LoVo (cell line): Measurements from ENCODE around the gene SNX33.
"Not testable (repeated sequence)": the region's sequence is repeated elsewhere in the genome, so short reads cannot be mapped to it uniquely, and the experiment has no call there.

Experiments
- DNase-seq: peaks from one replicate; pipeline ENCODE4 v3.0.0-alpha.2; 2016; ENCODE audit warnings: low spot score

SNX33 gene, protein sequence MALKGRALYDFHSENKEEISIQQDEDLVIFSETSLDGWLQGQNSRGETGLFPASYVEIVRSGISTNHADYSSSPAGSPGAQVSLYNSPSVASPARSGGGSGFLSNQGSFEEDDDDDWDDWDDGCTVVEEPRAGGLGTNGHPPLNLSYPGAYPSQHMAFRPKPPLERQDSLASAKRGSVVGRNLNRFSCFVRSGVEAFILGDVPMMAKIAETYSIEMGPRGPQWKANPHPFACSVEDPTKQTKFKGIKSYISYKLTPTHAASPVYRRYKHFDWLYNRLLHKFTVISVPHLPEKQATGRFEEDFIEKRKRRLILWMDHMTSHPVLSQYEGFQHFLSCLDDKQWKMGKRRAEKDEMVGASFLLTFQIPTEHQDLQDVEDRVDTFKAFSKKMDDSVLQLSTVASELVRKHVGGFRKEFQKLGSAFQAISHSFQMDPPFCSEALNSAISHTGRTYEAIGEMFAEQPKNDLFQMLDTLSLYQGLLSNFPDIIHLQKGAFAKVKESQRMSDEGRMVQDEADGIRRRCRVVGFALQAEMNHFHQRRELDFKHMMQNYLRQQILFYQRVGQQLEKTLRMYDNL

DNA sequence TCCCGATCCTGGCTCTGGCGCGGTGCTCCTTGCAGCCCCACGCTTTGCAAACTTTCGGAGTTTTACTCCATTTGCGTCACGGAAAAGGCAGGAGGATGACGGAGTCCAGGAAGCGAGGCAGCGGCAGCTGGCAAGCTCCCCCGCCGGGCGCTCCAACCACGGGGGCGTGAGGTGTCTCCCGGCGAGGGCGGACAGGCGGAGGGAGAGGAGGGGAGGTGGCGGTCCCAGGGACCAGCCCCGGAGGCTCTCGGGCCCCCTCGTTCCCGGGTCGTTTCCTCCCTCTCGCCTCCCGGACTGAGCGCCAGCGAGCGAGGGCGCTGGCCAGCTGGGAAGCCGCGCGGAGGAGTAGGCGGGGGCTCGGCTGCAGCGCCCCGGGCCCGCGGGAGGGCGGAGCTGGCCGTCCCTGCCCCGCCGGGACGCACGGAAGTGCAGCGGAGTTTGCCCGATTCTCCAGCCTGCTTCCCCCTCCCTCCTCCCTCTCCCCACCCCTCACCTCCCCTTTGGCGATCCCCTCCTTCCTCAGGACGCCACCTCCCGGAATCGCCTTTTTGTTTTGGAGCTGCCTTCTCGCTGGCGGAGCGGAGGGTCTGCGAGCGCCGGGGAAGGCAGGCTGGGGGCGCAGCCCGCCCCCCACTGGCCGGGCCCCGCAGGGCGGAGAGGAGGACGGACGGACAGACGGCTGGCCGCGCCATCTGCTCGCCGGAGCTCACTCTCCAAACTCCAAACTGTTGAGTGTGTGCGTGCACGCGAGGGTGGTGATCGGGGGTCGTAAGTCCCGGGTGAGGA is at the start of gene SNX33:
Gene SNX33, plus strand, starts transcription at position 543 of the 786 bp plus-strand sequence. CDS start 1,191 bp downstream, outside the sequence.
- DNase-seq, result peak; percentile 83

DNA sequence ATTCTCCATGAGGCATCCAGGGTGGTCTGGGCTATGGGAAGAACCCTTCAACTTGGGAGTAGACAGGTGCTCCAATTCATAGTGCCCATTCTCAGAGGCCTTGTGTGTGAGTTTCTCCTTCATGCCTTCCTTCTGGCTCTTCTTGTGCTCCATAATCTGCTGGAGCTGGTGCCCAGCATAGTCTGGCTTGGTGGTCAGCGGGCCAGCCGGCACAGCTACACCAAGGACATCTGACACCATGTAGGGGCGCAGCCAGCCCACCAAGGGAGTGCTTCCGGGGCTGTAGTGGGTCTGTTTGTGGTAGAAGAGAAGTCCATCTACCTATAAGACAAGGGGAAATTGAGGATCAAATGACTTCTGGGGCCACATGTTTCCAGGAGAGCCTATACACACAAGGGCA is 49.4 kb upstream of the SNX33 start:
- no peak for DNase-seq

DNA sequence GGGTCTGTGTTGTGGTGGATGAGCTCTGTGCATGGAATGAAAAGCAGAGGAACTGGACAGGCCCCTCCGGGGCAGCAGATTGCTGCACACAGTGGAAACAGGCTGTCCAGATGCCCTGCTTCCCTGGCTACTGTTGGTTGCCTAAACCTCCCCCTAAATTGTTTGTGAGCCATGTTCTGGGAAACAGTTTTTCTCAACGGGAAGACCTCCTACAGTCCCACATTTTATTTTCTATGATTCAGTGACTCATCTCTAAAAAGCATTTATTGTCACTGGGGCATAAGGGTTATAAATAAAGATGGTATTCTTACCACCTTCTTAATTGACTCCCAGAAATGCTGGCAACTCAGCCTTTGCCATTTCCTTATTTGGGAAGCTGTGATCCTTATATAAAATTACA is 48.3 kb upstream of the SNX33 start:
- DNase-seq, result no peak

DNA sequence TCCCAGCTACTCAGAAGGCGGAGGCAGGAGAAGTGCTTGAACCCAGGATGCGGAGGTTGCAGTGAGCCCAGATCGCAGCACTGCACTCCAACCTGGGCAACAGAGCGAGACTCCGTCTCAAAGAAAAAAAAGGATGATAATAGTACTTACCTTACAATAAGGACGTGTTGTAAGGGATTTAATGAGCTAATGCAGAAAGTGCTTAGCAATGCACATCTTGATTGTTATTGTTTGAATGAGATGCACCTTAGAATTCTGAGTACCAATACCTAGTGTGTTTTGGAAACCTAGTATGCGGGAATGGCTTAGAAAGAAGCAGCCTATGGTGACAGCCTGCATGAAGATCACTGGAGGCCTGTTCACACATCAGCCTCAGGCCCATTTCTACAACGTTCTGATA is 41.7 kb upstream of the SNX33 start:
- no peak for DNase-seq

DNA sequence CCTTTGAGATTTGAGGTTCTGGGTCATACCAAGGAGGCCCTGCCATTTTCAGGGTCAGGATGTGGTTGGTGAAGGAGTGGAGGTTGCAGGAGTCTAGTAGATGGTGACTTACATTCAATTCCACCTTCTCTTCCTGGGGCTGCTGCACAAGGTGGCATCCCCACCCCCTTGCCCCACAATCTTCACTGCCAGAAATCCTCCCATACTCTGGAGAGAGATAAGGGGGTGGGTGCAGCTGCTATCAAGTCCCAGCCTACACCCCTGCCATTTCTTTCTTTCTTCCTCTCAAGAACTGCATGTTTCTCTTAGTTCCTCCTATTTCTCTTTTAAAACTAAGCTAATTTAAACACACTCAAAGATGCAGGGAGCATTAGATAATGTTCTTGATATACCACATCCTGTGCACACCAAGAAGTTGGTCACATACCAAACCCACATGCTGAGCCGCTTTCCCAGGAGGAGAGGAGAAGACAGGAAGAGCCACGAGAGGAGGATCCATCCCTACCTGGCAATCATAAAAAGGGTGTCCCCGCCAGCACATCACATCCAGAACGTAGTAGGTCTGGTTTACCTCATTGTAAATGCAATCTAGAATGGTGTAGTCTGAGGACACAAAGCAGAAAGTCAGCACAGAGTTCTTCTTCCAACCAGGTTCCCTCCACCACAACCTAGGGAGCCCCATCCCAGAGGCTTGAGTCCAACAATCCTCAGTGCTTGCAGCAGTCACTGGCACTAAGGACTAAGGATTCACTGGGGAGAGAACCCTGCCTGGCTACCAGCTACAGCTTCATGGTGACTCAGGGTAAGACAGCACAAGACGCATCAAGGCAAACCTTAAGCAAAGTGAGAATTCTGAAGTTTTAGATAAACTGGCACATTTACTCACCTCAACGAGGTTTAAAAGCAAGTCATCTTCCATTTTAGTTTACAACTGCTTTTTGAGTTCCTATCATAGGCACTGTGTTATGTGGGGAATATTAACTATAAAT is 40.7 kb upstream of the SNX33 start:
- no peak for DNase-seq

DNA sequence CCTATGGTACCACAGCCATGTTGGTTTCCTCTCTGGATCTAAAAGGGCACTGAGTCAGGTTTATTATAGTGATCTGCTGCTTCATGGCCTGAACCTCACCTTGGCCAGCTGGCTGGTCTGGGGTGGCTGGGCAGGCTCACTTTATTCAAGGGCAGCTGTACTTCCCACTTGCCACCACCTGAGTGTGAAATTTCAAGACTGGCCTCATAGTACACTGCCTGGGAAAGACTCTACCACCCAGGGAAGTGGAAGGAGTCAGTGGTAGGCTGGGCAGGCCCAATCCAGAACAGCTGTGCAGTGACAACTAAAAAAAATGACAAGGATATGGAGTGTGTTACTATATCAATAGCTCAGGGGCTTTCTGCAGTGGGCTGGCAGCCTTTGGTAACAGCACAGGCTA is 30.9 kb upstream of the SNX33 start:
- DNase-seq, result no peak

DNA sequence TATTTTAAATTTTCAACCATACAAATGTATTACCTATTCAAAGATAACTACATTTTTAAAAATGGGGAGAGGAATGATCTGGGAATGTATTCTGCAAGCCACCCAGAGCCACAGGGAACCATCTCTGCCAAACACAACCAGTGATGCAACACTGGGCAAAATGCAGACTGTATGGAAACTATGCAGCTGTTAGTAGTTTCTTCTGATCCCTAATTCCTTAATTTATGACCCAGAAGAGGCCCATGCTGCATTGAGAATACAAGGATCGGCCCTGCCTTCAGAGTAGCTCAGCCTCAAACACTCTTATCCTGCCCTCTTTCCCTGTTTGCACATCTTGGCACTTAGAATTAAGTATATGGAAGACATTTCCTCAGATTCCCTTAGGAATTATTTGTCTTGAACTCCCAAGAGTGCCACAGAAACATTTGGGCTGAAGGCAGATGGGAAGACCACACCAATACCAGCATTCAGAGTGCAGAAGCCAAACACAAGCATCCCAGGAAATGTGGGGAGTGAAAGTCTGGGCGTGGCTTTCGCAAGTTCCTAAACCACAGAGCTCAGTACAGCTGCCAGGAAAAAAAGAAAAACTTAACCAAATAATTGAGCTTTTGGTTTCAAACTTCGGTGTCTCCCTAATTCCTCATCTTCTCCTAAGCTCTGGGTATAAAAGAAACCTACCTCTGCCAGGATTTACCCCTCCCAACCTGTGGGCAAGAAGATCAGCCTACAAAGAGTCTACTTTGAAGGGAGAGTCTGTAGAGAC is 27.5 kb upstream of the SNX33 start:
- no peak for DNase-seq

DNA sequence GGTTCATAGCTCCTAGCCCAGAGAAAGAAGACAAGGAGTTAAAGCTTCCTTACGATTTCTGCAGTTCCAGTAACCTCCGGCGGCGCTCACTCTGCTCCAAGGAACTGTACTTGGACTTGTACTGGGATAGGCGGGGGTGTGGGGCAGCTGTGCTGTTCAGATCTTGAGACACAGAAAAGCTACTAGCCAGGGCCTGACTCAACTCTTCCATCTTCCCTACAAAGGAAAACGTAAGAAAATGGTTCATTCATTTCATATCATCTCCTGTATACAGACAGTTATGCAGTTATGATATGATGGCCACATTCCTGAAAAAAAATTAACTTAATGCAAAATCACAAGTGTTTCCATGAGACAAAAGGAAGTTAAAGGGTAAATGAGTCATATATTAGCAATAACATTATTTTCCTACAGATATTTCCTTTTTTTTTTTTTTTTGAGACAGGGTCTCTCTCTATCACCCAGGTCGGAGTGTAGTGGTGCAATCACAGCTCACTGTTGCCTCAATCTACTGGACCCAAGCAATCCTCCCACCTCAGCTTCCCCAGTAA is 26.8 kb upstream of the SNX33 start:
- DNase-seq, result no peak

DNA sequence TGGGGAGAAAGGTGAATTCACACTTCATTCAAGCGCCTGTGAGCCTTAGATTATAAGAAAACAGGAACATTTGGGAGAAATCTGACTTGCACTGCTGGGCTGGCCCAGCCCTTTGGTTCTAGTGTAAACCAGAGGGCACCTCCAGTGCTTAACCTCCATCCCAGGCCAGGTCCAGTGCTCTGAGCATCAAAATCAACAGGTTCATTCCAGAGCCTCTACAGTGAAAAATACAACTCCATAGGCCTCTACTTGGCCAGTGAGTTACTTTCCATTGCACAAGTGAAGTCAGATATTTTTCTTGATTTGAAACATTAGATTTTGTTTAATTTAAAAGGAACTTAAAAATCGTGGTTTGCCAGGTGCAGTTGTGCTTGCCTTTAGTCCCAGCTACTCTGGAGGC is 25.2 kb upstream of the SNX33 start:
- DNase-seq, result no peak

DNA sequence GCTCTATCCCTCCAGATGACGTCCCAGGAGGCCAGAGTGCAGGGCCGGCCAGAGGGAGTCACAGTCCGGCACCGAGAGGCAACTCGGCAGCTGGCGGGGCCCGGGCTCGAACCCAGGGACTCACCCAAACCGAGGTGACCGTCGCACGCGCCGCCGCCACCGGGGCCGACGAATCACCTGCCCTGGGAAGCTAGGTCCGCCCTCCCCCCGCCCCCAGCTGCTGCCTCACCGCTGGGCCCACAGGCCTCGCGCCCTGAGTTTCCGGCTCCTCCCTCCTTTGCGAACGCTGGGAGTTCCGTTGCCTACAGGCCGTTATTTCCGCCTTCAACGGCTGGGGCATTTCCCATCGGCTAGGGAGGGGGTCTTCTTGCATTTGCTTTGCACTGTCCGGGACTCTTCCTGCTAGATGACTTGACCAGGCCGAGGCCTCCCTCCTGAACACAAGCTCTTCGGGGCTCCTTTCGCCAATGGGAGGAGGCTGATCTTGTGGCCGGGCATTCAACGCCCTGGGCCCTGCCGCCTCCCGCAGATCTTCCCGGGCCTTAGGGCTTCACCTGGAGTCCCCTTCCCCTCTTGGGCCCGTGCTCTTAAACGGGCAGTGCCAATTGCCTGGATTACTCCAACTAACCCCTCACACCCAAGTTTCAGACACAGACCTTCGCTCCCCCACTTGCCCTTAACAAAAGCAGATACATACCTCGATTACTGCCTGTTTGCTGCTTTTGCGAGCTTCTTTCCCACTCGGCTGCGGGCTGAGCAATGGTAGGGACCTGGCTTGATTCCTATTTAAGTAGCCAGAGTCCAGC is 22.0 kb upstream of the SNX33 start, which contains the start of gene SNUPN:
Gene SNUPN, minus strand, starts transcription at position 184 of the 806 bp plus-strand sequence. CDS start 4,674 bp downstream, outside the sequence.
- peak; percentile 94 for DNase-seq

DNA sequence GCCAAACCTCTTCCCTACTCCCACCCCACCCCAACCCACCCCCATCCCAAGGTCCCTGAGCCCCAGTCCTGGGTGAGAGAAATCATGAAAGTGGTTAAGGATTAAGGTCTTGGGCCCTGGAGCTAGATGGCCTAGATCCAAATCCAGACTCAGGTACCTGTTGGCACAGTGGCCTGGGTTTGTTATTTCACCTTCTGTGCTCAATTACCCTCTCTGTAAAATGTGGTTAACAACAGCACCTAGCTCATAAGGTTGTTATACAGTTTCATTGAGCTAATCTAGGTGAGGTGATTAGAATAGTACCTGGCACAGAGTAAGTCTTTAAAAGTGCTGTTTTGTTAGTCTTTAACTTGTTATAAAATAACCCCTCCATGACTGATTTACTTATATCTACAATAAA is 15.8 kb upstream of the SNX33 start:
- DNase-seq, result no peak

DNA sequence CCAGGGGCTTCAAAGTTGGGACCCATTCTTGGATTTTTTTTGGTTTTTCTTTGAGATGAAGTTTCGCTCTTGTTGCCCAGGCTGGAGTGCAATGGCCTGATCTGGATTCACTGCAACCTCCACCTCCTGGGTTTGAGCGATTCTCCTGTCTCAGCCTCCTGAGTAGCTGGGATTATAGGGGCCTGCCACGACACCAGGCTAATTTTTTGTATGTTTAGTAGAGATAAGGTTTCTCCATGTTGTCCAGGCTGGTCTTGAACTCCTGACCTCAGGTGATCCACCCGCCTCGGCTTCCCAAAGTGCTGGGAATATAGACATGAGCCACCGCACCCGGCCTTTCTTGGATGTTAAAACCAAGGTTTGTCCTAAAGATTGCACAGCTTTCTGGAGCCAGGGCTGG is 13.8 kb upstream of the SNX33 start:
- not testable (repeated sequence) for DNase-seq

DNA sequence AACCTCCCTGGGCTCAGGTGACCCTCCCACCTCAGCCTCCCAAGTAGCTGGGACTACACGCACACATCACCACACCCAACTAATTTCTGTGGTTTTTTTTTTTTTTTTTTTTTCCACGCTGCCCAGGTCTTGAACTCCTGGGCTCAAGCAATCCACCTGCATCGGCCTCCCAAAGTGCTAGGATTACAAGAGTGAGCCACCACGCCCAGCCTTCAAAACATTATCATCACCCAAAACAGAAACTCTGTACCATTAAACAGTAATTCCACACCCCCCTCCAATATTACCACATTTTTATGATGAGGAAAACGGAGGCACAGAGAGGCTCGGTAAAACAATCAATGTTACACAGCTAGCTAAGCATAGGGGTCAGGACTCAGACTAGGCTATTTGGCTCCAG is 11.7 kb upstream of the SNX33 start:
- no peak for DNase-seq

DNA sequence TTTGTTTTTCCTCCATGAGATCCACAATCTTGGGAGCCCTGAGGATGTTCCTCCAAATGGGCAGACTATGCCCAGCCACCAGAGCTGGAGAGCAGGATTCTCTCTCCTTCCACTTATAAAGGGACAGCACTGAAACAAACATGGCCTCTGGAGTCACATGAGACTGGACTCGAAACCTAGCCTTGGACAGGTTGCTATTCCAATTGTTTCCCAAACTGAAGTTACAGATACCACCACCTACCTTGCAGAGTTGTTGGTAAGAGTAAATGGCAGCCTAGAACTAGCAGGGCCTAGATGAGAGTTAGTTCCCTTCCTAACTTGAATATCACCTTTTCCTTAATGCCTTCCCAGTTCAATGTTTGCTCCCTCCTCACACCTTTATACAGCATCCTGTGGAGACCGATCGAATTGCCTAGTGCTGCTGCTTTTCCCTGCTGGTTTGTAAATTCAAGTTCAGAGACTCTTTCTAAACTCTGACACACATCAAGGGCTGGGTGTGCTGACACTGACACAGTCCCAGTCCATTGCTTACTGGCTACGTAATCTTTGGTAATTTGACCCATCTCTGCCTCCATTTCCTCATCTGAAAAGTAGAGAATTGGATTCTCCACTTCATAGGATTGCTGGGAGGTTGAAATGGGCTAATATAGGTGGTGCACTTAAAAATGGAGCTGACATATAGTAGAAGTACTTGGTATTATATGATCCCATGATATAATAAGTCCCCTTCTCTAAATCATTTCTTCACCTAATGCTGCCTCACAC is 10.3 kb upstream of the SNX33 start:
- no peak for DNase-seq

DNA sequence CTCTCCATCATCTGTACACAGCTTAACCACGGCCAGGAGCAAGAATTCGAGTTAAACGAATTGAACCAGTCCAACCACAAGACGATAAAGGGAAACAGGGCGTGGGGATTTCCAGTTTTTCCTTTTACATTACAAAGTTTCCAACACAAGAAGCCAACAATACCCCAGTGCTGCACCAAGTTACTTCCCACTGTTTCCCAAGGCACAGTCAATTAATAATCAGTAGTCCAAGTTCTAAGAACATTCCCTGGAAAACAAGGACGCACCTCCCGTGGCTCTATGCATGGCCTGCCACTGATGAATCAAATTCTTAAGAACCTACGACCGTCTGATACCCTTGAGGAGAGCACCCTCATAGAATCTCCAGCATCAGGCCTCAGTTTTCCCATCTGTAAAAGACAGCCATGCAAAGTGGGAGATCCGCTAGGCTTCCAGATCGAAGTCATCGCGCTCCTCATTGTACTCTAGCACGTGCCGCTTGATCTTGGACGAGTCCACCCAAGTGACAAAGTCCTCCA is 8.5 kb upstream of the SNX33 start:
- no peak for DNase-seq

DNA sequence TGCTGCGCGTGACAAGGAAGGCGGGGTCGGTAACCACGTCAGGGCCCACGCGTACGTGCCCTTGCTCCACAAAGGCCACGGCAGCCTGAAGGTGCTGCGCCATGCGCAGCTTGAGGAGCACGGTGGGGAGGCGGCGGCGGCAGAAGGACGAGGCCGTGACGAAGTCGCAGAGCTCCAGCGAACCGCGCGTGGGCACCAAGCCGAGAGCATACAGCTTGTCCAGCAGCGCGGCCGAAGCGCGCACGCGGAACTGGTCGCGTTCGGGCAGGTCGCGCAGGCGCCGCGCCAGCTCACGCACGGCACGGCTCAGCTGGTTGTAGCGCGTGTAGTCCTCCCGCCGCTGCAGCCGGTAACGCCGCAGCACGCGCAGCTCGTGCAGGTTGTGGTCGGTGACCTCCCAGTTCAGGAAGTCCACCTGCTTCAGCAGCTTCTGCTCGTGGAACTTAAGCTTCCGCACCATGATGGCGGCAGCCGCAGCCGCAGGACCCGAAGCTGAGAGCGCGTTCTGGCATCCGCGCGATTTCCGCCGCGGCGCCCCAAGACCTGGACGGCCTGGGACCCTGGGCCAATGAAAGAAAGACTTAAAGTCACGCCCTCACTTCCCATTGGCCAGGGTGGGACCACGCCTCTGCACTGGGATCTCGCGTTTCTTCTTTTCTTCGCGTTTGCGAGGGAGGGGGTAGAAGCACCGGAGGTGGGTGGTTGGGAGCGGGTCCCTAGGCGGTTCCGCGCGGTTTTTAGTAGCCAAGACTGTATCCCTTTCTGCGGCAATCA is 7.8 kb upstream of the SNX33 start, which contains the start of gene IMP3:
Gene IMP3, minus strand, starts transcription at position 516 of the 774 bp plus-strand sequence. Its CDS starts 56 bp downstream, at position 460.
- DNase-seq, result peak; percentile 100

DNA sequence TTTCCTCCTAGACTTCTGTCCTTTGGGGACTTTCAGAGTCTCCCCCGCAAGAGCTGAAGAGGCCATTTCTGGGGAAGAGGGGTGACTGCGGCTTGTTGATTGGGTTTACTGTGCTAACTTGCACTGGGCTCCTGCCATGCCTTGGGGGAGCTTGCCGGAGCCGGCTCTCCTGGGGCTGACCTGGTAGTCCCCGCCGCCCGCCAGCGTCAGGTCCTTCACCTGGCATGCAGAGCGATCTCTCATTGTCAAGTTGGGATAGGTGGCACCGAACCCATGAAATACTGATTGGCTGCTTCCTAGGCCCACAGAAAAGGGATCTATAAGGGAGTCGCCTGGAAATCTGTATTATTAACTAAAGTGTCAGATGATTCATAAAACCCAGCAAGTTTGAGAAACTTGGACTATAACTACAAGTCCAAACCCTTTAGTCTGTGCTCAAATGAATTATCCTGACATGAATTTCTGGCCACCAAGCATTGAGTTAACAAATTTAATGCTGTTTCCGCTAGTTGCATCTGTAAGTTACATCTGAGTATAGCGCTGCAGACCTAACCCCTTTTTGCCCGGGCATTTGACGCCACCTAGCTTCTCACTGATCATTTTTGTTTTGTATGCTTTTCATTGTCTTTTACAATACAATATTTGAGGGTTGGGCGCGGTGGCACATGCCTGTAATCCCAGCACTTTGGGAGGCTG is 7.1 kb upstream of the SNX33 start:
- DNase-seq, result peak; percentile 64
